ENCODE results near the gene UTS2B. TPM values are rescaled to one million over a fixed set of nuclear protein-coding genes. Genes with fewer than 3 reads are reported as not detected.
A peak's percentile ranks its signal among the peaks of the same experiment; 100 is the strongest.

The UTS2B gene
- total and polyA plus RNA-seq, 8 donors = 0.37 to 2.1 (median 0.72) TPM; not detected in 1

DNA sequence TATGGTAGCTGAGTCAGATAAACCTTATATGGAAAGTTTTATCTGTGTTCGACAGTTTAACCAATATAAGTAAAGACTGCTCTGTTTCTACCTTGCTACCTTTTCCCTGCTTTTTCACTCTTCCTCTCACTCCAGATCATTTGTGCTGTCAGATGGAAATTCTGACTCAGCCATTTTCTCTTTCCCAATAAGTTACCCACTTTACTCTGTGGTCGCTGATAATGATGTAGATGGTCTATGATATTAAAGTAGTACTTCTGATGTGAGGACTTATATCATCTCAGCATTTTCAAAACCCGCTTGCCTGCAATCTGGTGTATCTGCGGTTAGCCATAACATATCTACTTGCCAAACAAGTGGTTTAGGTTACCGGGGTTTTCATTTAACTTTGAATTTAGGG lies 15.0 kb upstream of the UTS2B start:
- TF ChIP-seq, protein P1, sequence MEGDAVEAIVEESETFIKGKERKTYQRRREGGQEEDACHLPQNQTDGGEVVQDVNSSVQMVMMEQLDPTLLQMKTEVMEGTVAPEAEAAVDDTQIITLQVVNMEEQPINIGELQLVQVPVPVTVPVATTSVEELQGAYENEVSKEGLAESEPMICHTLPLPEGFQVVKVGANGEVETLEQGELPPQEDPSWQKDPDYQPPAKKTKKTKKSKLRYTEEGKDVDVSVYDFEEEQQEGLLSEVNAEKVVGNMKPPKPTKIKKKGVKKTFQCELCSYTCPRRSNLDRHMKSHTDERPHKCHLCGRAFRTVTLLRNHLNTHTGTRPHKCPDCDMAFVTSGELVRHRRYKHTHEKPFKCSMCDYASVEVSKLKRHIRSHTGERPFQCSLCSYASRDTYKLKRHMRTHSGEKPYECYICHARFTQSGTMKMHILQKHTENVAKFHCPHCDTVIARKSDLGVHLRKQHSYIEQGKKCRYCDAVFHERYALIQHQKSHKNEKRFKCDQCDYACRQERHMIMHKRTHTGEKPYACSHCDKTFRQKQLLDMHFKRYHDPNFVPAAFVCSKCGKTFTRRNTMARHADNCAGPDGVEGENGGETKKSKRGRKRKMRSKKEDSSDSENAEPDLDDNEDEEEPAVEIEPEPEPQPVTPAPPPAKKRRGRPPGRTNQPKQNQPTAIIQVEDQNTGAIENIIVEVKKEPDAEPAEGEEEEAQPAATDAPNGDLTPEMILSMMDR (IDR thresholded peaks at IDR 0.05) = no peak
- ATAC-seq (no peak), DNase-seq (no peak)

DNA sequence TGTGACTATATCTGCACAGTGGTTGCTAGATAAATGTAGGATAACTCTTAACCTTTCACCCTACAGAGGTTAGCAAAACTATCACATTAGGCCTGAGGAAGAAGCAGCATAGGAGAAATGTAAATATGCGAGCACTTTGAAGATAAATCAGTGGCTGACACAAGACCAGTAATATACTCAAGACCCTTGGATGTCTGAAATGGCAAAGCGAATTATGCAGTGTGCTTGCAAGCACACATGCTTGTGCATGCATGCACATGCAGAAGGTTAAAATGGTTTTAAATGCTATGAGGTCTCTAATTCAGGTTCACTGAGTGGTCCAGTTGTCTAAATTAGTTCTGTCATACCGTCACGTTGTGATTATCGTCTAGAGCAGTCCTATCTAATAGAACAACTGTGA lies 13.6 kb upstream of the UTS2B start:
- H3K36me3 ChIP-seq = no peaks in the 10 kb centered on the region
- TF ChIP-seq, protein P1 (IDR thresholded peaks at IDR 0.05) = no peak
- no peak overlapping the region for H3K27ac ChIP-seq
- ATAC-seq (no peak), DNase-seq (no peak)
- intact Hi-C loops (cut with DNase I) = no loop called here
- no peaks in the 10 kb centered on the region for H3K9me3 ChIP-seq
- peaks cover 0 to 25% of the 10 kb centered on the region in 2 donors for H3K4me1 ChIP-seq
- no peak overlapping the region for H3K4me3 ChIP-seq
- H3K27me3 ChIP-seq = no peaks in the 10 kb centered on the region

More for the DNA sequence above, 15.0 kb upstream of the UTS2B start:
- Histone ChIP-seq H3K27me3 (no peaks in the 10 kb centered on the region), H3K4me3 (no peak overlapping the region), H3K27ac (no peak overlapping the region), H3K9me3 (no peaks in the 10 kb centered on the region), H3K4me1 (peaks cover 7 to 20% of the 10 kb centered on the region in 2 donors), H3K36me3 (no peaks in the 10 kb centered on the region)
- intact Hi-C loops (cut with DNase I) = no loop called here

DNA sequence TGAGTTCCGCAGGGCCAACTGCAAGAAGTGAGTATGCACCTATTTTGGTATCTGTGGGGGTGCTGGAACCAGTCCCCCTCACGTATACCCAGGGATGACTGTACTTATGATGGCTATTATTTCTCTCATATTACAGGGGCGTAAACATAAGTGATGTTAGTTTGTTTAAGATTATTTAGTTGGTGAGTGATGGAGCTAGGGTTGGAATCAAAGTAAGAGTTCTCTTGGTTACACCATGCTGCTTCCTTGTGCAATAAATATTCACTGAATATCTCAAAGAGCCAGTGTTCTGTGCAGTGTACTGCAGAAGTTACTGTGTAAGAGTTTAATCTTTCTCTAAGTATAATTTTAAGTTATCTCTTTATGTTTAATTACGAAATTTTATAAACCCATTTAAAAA lies 12.8 kb upstream of the UTS2B start:
- H3K4me3 ChIP-seq = no peak overlapping the region
- DNase-seq (no peak), ATAC-seq (peak; percentile 19)
- H3K27me3 ChIP-seq = no peaks in the 10 kb centered on the region
- H3K27ac ChIP-seq = no peak overlapping the region
- no peaks in the 10 kb centered on the region for H3K36me3 ChIP-seq
- peaks cover 0 to 27% of the 10 kb centered on the region in 2 donors for H3K4me1 ChIP-seq
- TF ChIP-seq, protein P1 (IDR thresholded peaks at IDR 0.05) = no peak
- intact Hi-C loops (cut with DNase I) = no loop called here
- no peaks in the 10 kb centered on the region for H3K9me3 ChIP-seq

DNA sequence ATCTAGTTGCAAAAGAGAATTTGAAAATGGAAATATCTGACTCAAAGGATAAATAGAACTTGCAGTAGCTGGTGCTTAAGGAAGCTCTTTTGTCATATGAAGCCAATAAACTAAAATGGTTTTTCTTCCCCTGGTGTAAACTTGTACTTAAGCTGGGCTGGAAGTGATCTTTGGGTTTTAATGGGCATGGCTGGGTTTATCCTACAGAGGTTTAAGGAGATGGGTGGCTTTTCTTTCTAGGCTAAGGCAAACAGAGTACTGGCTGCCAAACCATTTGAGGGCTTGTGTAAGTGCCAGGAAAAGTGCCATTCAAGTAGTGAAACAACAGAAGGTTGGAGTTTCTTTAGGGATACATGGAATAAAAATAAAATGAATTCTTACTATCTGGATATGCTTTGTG lies 12.1 kb upstream of the UTS2B start:
- Histone ChIP-seq H3K4me3 (no peak overlapping the region), H3K9me3 (no peaks in the 10 kb centered on the region), H3K27ac (no peak overlapping the region), H3K36me3 (no peaks in the 10 kb centered on the region), H3K4me1 (peaks cover 0 to 30% of the 10 kb centered on the region in 2 donors), H3K27me3 (no peaks in the 10 kb centered on the region)
- TF ChIP-seq, protein P1 (IDR thresholded peaks at IDR 0.05) = no peak
- DNase-seq = no peak
- intact Hi-C loops (cut with DNase I) = no loop called here
- ATAC-seq = peak; percentile 89

DNA sequence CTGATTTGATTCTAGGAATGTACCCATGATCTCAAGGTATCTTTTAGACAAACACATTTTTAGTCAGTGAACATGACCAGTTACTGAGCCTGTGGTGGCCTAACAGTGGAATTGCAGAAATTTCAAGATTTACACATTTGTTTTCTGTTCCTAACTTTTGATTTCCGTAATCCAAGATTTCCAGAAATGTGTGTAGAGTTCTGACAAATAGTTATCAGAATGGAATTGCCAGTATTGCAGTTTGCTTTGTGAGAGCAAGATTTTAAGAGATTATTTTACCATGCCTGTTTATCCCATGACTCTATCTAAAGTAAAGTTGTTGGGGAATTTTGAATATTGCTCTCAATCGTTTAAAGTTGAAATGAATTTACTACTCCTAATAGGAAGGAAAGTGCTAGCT lies 11.7 kb upstream of the UTS2B start:
- intact Hi-C loops (cut with DNase I) = no loop called here
- TF ChIP-seq, protein P1 (IDR thresholded peaks at IDR 0.05) = no peak
- Histone ChIP-seq H3K36me3 (no peaks in the 10 kb centered on the region), H3K4me3 (no peak overlapping the region), H3K27ac (no peak overlapping the region), H3K9me3 (no peaks in the 10 kb centered on the region), H3K27me3 (no peaks in the 10 kb centered on the region), H3K4me1 (peaks cover 0 to 32% of the 10 kb centered on the region in 2 donors)
- ATAC-seq = no peak
- no peak for DNase-seq

All from left lung (tissue), 10 donors.